ENCODE results near the gene RNU1-2.
"Not testable (repeated sequence)": the region's sequence is repeated elsewhere in the genome, so short reads cannot be mapped to it uniquely, and the experiment has no call there.

RNU1-2 gene

DNA sequence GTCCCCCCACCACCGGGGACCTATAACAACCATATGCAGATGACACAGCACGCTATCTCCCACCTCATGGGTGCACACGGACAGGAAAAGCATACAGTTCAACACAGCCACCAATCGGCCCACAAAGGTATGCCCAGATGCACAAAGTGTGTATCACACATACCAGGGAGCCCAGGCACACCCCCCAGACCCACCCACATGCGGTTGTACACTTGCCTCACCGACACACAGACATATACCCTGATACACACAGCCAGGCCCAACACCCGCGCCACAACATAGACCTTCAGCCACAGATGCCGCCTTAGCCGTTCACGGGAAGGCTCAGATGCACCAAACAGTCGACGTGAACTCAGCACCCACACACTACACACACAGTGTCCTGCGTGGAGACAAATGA is 31.5 kb downstream of the RNU1-2 start:
- DNase-seq: no peak

DNA sequence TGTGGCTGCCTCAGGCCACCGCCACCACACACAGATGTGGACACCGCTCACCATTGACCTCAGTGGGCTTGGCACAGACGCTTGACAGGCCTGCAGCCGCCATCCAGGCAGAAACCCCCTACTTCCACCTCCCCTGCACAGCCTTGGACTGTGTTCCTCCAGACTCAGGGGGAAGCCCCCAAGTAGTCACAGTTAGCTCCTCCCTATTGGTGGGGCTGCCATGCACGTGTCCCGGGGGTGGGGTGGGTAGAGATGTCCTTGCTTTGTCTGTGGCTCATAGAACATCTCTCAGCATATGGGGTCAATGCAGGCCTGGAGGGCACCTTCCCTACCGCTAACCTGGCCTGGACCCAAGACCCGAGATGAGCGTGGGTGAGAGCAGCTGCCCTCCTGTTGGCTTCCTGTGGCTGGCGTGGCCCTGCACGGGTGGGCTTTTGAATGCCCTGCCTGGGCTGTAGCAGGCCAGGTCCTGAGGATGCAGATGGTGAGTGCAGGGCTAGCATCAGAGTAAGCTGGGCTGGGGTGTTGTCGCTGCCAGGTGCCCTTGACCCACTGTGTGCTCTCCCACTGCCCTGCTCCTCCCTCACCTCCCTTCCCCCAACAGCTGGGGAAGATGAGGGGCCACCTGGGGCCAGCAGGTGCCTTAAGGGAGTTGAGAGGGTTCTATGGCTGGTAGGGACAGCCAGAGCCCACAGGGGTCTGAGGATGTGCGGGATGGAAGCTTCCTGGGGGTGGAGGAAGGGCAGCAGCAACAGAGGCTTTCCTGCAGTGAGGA is 32.1 kb downstream of the RNU1-2 start:
- no peak for DNase-seq

DNA sequence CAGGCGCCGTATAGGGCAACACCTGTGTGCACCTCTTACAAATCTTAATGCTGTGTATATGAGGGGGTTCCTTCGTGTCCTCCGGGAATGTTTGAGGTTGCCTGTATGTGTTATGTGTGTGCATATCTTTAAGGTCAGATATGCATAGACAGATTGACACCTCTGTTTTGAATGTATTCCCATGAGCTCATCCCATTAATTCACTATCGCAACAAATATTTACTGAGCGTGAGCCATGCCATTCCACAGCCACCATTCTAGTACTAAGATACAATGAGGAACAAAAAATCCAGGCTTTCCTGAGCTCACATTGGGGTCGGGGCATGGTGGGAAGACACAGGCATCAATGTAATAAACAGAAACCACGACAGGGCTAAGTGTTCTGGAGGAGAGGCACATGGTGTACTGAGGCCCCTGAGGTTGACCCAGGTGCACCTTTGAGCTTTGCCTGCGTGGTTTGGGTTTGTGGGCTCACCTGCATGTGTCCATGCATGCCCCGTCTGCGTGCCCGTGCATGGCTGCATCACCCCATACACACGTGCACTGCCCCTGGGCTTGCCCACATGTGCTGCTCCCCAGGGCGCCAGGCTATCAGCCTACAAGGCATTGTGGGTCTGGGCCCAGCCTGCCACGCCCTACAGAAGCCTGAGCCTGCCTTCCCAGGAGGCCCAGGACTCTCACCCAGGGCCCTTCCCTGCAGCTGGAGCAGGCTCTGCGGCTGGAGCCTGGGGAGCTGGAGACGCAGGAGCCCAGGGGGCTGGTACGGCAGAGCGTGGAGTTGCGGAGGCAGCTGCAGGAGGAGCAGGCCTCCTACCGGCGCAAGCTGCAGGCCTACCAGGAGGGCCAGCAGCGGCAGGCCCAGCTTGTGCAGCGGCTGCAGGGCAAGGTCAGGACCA is 33.6 kb downstream of the RNU1-2 start:
- DNase-seq: not testable (repeated sequence)

DNA sequence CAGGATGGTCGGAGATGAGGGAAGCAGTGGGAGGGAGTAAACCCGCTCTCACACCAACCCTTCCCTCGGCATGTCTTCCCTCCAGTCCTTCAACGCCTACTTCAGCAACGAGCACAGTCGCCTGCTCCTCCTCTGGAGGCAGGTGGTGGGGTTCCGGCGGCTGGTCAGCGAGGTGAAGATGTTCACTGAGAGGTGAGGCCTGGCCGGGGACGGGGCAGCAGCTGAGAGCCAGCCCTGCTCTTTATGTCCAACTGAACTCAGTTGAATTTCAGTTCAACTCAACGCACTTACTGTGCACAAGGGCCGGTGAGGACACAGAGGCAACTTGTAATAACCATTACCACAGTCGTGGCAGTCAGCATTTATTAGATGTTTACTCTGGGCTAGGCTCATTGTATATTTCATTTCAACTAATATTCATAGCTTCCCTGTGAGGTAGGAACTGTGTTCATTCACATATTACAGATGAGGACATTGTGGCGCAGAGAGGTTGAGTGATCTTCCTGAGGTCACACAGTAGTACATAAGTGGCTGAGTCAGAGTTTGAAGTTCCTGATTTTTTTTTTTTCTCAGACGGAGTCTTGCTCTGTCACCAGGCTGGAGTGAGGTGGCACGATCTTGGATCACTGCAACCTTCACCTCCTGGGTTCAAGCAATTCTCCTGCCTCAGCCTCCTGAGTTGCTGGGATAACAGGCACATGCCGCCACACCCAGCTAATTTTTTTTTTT is 35.6 kb downstream of the RNU1-2 start:
- not testable (repeated sequence) for DNase-seq

DNA sequence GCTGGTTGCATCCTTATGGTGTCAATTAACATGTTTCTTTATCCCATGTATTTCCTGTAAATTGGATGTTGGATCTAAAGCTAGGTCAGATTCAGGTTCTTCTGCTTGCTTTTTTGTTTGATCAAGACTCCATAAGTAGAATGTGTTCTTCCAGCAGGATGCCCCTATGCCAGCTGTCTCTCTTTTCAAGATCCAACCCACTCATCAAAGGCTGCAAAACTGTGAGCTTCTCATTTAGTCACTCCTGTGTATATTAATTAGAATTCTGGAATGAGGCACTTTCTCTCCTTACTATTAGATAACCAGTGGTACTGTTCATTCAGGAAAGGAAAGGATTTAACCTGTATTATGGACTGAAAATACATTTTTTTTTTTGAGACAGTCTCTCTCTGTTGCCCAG is 38.2 kb downstream of the RNU1-2 start:
- not testable (repeated sequence) for DNase-seq

DNA sequence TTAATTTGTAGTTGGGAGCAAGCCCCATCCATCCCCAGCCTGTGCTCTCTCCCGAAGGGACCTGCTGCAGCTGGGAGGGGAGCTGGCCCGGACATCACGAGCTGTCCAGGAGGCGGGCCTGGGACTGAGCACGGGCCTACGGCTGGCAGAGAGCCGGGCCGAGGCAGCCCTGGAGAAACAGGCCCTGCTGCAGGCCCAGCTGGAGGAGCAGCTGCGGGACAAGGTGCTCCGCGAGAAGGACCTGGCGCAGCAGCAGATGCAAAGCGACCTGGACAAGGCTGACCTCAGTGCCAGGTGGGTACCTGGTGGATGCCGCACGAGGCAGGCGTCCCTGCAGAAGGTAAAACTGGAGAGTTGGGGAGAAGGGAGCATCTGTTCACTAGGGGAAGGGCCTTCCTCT is 40.8 kb downstream of the RNU1-2 start:
- DNase-seq: not testable (repeated sequence)

DNA sequence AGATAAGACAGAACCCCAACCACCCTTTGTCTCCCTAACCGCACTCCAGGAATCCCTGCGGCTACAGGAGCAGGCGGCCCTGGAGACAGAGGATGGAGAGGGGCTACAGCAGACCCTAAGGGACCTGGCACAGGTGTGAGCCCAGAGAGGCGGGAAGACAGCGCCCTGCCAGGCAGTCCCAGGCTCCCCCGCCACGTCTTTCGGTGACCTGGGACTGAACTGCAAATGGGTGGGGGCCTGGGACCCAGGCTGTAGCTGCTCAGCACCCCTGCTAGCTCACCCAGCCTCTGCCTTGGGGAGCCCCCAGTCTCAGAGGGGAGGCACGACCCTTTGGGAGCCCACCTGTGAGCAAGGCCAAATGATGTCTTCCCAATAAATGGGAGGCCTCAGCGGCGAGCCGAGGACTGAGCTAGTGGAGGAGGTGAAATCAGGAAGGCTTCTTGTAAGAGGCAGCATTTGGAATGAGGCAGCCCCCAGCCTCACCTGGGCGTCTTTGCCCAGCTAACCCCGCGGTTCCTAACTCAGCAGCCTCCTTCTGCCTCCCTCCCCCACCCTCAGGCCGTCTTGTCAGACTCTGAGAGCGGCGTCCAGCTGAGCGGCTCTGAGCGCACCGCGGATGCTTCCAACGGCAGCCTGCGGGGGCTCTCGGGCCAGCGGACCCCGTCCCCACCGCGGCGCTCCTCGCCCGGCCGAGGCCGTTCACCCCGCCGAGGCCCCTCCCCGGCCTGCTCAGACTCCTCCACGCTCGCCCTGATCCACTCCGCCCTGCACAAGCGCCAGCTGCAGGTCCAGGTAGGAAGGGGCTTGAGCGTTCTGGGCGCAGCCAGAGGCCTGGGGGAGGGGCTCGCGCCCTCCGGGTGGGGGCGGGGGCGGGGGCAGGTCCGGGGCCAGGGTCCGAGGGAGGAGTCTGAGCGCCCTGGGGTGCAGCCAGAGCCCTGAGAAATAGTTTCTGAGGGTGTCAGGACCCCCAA is 42.9 kb downstream of the RNU1-2 start:
- DNase-seq: no peak

DNA sequence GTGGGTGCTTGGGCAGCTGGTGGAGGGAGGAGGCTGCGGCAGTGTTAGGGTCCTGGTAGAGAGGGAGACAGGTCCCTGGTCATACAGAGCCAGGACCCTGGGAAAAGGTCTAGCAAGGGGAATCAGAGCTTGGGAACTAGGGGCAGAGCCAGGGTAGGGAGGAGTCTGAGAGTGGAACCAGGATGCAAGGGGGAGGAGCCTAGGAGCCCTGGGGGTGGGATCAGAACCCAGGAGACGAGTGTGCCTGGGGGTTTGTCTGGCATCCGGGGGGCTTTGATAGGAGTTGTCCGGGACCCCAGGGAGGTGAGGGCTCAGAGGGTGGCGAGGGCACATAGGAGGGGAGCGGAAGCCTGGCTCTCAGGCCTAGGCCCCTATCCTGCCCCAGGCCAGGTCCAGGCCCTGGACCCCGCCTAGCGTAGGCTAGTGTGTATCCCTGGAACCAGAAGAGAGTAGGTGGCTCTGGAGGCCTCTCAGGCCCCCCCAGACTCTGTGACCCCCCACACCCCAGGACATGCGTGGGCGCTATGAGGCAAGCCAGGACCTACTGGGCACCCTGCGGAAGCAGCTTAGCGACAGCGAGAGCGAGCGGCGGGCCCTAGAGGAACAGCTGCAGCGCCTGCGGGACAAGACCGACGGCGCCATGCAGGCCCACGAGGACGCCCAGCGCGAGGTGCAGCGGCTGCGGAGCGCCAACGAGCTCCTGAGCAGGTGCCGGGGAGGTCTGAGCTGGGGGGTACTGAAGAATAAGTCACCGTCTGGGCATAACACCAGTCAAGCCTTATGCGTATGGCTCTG is 43.8 kb downstream of the RNU1-2 start:
- DNase-seq: not testable (repeated sequence)

DNA sequence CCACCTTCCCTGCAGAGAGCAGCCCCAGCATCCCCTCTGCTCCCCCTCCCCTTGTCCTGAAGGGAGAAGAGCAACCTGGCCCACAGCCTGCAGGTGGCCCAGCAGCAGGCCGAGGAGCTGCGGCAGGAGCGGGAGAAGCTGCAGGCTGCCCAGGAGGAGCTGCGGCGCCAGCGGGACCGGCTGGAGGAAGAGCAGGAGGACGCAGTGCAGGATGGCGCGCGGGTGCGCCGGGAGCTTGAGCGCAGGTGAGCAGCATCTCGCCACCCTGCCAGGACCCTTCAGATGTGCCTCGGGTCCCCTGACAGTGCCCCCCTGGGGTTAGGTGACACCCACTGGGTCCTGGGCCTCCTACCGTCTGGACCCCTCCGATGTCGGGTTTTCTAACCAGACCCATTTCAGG is 48.3 kb downstream of the RNU1-2 start:
- DNase-seq: no peak

DNA sequence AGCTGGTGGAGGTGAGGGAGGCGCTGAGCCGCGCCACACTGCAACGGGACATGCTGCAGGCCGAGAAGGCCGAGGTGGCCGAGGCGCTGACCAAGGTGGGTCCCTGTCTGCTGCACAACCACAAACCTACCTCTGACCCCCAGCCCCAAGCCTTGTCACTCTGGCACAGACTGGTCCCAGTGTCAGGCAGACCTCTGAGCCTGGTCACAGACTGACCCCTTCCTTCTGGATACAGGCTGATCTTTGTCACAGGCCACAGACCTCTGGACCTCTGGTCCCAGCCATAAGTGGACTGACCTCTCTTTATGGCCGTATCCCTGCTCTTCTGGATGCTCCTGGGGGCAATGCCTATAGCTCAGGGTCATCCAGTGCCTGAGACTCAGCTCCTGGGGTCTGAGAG is 49.7 kb downstream of the RNU1-2 start:
- DNase-seq: not testable (repeated sequence)

Data from stimulated activated CD4-positive, alpha-beta T cell treated with anti-CD3 and anti-CD28 coated beads, Interleukin-4, amount 100 ng/mL, for 1 hour (primary cell).